Natural killer cell (primary cell): ENCODE results near the gene AKAP8. TPM values are rescaled to one million over a fixed set of nuclear protein-coding genes. Genes with fewer than 3 reads are reported as not detected.

Experiments
- ATAC-seq, 3 donors: fragments of 150-1000 bp in 2 of 3; fragments of 200-7000 bp in 1 of 3; cut with Tn5 transposase; 1 replicate in 1 of 3; 2 replicates in 2 of 3; pipeline ENCODE4 v1.10.0; 2021; ENCODE audit warnings: mild to moderate bottlenecking in 2 of 3, moderate library complexity in 2 of 3
- DNase-seq, 2 donors: peaks; one replicate each; pipeline versions ENCODE4 v3.0.0 to v3.0.0-alpha.2; 2013 to 2021; ENCODE audit warnings: mixed read lengths in 1 of 2
- H3K27ac ChIP-seq: one replicate; pipeline ENCODE4 v1.5.1; 2013; ENCODE audit warnings: mild to moderate bottlenecking, low read length
- H3K27me3 ChIP-seq: one replicate; pipeline ENCODE4 v1.6.1; 2013; ENCODE audit warnings: low read length; ENCODE audit not compliant: control insufficient read depth, insufficient read depth
- H3K36me3 ChIP-seq: one replicate; pipeline ENCODE4 v1.6.1; 2013; ENCODE audit warnings: low read length; ENCODE audit not compliant: control insufficient read depth, insufficient read depth
- H3K4me1 ChIP-seq: one replicate; pipeline ENCODE4 v1.6.1; 2013; ENCODE audit warnings: low read length; ENCODE audit not compliant: control insufficient read depth, insufficient read depth
- H3K4me3 ChIP-seq: one replicate; pipeline ENCODE4 v1.5.1; 2013; ENCODE audit warnings: low read length
- H3K9me3 ChIP-seq: one replicate; pipeline ENCODE4 v1.6.1; 2013; ENCODE audit warnings: low read length; ENCODE audit not compliant: control insufficient read depth, insufficient read depth
- H3K27ac Mint-ChIP-seq, 2 donors: one replicate each; pipeline ENCODE4 v1.8.0; 2022; ENCODE audit warnings: mild to moderate bottlenecking in 2 of 2, mixed read lengths in 2 of 2, moderate library complexity in 1 of 2
- H3K27me3 Mint-ChIP-seq, 2 donors: one replicate each; pipeline ENCODE4 v1.8.0; 2022; ENCODE audit warnings: low read depth in 2 of 2, mixed read lengths in 2 of 2
- H3K36me3 Mint-ChIP-seq: one replicate; pipeline ENCODE4 v1.8.0; 2022; ENCODE audit warnings: mixed read lengths
- H3K4me1 Mint-ChIP-seq, 2 donors: one replicate each; pipeline ENCODE4 v1.8.0; 2022; ENCODE audit warnings: mixed read lengths in 2 of 2
- H3K4me3 Mint-ChIP-seq: one replicate; pipeline ENCODE4 v1.8.0; 2022; ENCODE audit warnings: mild to moderate bottlenecking, moderate library complexity, mixed read lengths
- H3K9me3 Mint-ChIP-seq, 2 donors: one replicate each; pipeline ENCODE4 v1.8.0; 2022; ENCODE audit warnings: mixed read lengths in 2 of 2
- CTCF ChIP-seq: fragments of 200-600 bp; IDR thresholded peaks from one replicate; pipeline ENCODE4 v1.8.0; 2022; ENCODE audit warnings: antibody characterized with exemption
- WGBS: methylation state at CpG from one replicate; pipeline ENCODE4 v1.1.7; 2013; ENCODE audit warnings: missing lambda C conversion rate; ENCODE audit not compliant: insufficient coverage; 5-methylcytosine and 5-hydroxymethylcytosine counted together
- intact Hi-C: fragments of 100-400 bp; cut with micrococcal nuclease; formaldehyde crosslinking; loops from one replicate; pipeline ENCODE4 v1.14.2; 2022
- total RNA-seq, 4 donors: library from RNA; stranded (reverse); fragments of 120-200 nt in 1 of 4; gene quantifications; one replicate each; pipeline versions ENCODE4 v1.2.3 to v1.2.4, GENCODE V29; 2013 to 2022

The AKAP8 gene
- total RNA-seq, 3 donors from 2014 or later (not counting 1 experiment from before 2014, with no cell fraction given): 65.3 to 87.6 (median 76.9) TPM

- H3K4me3 ChIP-seq: no peak overlapping the region
- Mint-ChIP-seq H3K27ac (peak overlapping the region in 1 of 2 donors; percentile 51), H3K4me1 (peaks cover 8 to 11% of the 10 kb centered on the region in 2 donors), H3K27me3 (no peaks in the 10 kb centered on the region), H3K4me3 (no peak overlapping the region), H3K9me3 (no peaks in the 10 kb centered on the region), H3K36me3 (no peaks in the 10 kb centered on the region)
- no peak for TF ChIP-seq CTCF
- H3K9me3 ChIP-seq: no peaks in the 10 kb centered on the region
- intact Hi-C loops: no loop called here
- H3K27ac ChIP-seq: no peak overlapping the region
- no peaks in the 10 kb centered on the region for H3K4me1 ChIP-seq
- WGBS: 84% methylated on average over 1 of the region's 2 CpGs
- H3K36me3 ChIP-seq: peaks cover 24% of the 10 kb centered on the region
- ATAC-seq (no peak), DNase-seq (no peak)
- no peaks in the 10 kb centered on the region for H3K27me3 ChIP-seq
Observed at GRCh38 chr19:15390814-15391213, 11.2 kb upstream of the AKAP8 start.

GRCh38 chr19:15381864-15382263, 2.3 kb upstream of the AKAP8 start:
- H3K9me3 Mint-ChIP-seq: no peaks in the 10 kb centered on the region
- ATAC-seq: no peak
- WGBS: 93% methylated on average over 4 of the region's 6 CpGs
- H3K4me3 Mint-ChIP-seq: peak overlapping the region; percentile 51
- H3K27me3 Mint-ChIP-seq: no peaks in the 10 kb centered on the region
- H3K9me3 ChIP-seq: no peaks in the 10 kb centered on the region
- no peak for TF ChIP-seq CTCF
- peaks cover 5% of the 10 kb centered on the region for H3K36me3 ChIP-seq
- H3K36me3 Mint-ChIP-seq: no peaks in the 10 kb centered on the region
- peaks cover 20 to 28% of the 10 kb centered on the region in 2 donors for H3K4me1 Mint-ChIP-seq
- intact Hi-C loops: no loop called here
- peak overlapping the region; percentile 92 to 93 for H3K27ac Mint-ChIP-seq
- H3K27ac ChIP-seq: no peak overlapping the region
- H3K4me3 ChIP-seq: no peak overlapping the region
- no peaks in the 10 kb centered on the region for H3K27me3 ChIP-seq
- peaks cover 24% of the 10 kb centered on the region for H3K4me1 ChIP-seq
- no peak for DNase-seq

GRCh38 chr19:15381429-15381828, 1.8 kb upstream of the AKAP8 start:
- Mint-ChIP-seq H3K27me3 (no peaks in the 10 kb centered on the region), H3K4me3 (peak overlapping the region; percentile 51), H3K4me1 (peaks cover 24 to 32% of the 10 kb centered on the region in 2 donors), H3K9me3 (no peaks in the 10 kb centered on the region), H3K36me3 (no peaks in the 10 kb centered on the region), H3K27ac (peak overlapping the region; percentile 92 to 93)
- peaks cover 27% of the 10 kb centered on the region for H3K4me1 ChIP-seq
- H3K36me3 ChIP-seq: peaks cover 3% of the 10 kb centered on the region
- ATAC-seq (no peak), DNase-seq (no peak)
- WGBS: 90% methylated on average over 2 of the region's 2 CpGs
- intact Hi-C loops: no loop called here
- no peak overlapping the region for H3K4me3 ChIP-seq
- no peaks in the 10 kb centered on the region for H3K27me3 ChIP-seq
- no peak overlapping the region for H3K27ac ChIP-seq
- no peak for TF ChIP-seq CTCF
- H3K9me3 ChIP-seq: no peaks in the 10 kb centered on the region

GRCh38 chr19:15379999-15380647, 536 bp upstream of the AKAP8 start:
- TF ChIP-seq CTCF: no peak
- ATAC-seq (peak; percentile 19 to 40 (median 31)), DNase-seq (no peak)
- Mint-ChIP-seq H3K4me1 (peaks cover 25 to 32% of the 10 kb centered on the region in 2 donors), H3K27me3 (no peaks in the 10 kb centered on the region), H3K27ac (peak overlapping the region; percentile 92 to 93), H3K4me3 (peak overlapping the region; percentile 98), H3K36me3 (no peaks in the 10 kb centered on the region), H3K9me3 (no peaks in the 10 kb centered on the region)
- Histone ChIP-seq H3K27me3 (no peaks in the 10 kb centered on the region), H3K4me1 (peaks cover 27% of the 10 kb centered on the region), H3K27ac (peak overlapping the region; percentile 35), H3K4me3 (peak overlapping the region; percentile 40), H3K9me3 (no peaks in the 10 kb centered on the region), H3K36me3 (peaks cover 2% of the 10 kb centered on the region)
- intact Hi-C loops: loop anchor here (1.0 to 5.0 kb wide), 3 partner anchors 39 to 88 kb away; no protein-coding TSS in a partner anchor
- WGBS: 2% methylated on average over 54 of the region's 56 CpGs
